Loucy (cell line): ENCODE data around the gene PTTG1IP.

Experiments used
- H2AFZ ChIP-seq: fragments of 200-600 bp; sonication (generic); 2 replicates; pipeline ENCODE4 v1.6.0; 2016; ENCODE audit warnings: antibody characterized with exemption, mild to moderate bottlenecking, low read length, moderate library complexity
- H3F3A ChIP-seq: fragments of 200-600 bp; 2 replicates; pipeline ENCODE4 v1.6.0; 2016; ENCODE audit warnings: antibody characterized with exemption, low read depth, mild to moderate bottlenecking
- H3K27me3 ChIP-seq: fragments of 200-600 bp; sonication (generic); 2 replicates; pipeline ENCODE4 v1.6.1; 2014; ENCODE audit warnings: low read length, mild to moderate bottlenecking; ENCODE audit not compliant: insufficient read depth, poor library complexity, severe bottlenecking
- H3K36me3 ChIP-seq: fragments of 200-600 bp; sonication (generic); 2 replicates; pipeline ENCODE4 v1.6.1; 2016; ENCODE audit warnings: low read length; ENCODE audit not compliant: insufficient read depth
- H3K4me1 ChIP-seq: fragments of 200-600 bp; sonication (generic); 2 replicates; pipeline ENCODE4 v1.5.1; 2014; ENCODE audit warnings: low read length, mild to moderate bottlenecking; ENCODE audit not compliant: insufficient read depth, poor library complexity, severe bottlenecking
- H3K4me2 ChIP-seq: fragments of 200-600 bp; sonication (generic); 2 replicates; pipeline ENCODE4 v1.6.0; 2014; ENCODE audit warnings: antibody characterized with exemption, low read length, low read depth, mild to moderate bottlenecking; ENCODE audit not compliant: poor library complexity, severe bottlenecking
- H3K4me3 ChIP-seq: fragments of 200-600 bp; sonication (generic); 2 replicates; pipeline ENCODE4 v1.5.1; 2014; ENCODE audit warnings: low read length, mild to moderate bottlenecking, mixed read lengths; ENCODE audit not compliant: poor library complexity, severe bottlenecking
- H3K79me2 ChIP-seq: fragments of 200-600 bp; sonication (generic); 2 replicates; pipeline ENCODE4 v1.6.1; 2014; ENCODE audit warnings: low read length; ENCODE audit not compliant: insufficient read depth
- H3K9ac ChIP-seq: fragments of 200-600 bp; sonication (generic); 2 replicates; pipeline ENCODE4 v1.6.0; 2014; ENCODE audit warnings: mild to moderate bottlenecking, low read depth, low read length, moderate library complexity; ENCODE audit not compliant: poor library complexity, severe bottlenecking
- H3K9me2 ChIP-seq: fragments of 200-600 bp; sonication (generic); replicated peaks from 2 replicates; pipeline ENCODE4 v1.6.1; 2016; ENCODE audit warnings: low read depth, low read length, mixed read lengths
- H3K9me3 ChIP-seq: fragments of 200-600 bp; sonication (generic); 2 replicates; pipeline ENCODE4 v1.6.1; 2014; ENCODE audit warnings: mild to moderate bottlenecking, antibody characterized with exemption, low read length, low read depth; ENCODE audit not compliant: insufficient read depth
- H4K20me1 ChIP-seq: fragments of 200-600 bp; sonication (generic); 2 replicates; pipeline ENCODE4 v1.6.0; 2014; ENCODE audit warnings: antibody characterized with exemption, low read length, mild to moderate bottlenecking; ENCODE audit not compliant: insufficient read depth, poor library complexity, severe bottlenecking
- EZH2phosphoT487 ChIP-seq: fragments of 200-600 bp; IDR thresholded peaks from 2 replicates; pipeline ENCODE4 v1.6.1; 2018; ENCODE audit warnings: antibody characterized with exemption, mild to moderate bottlenecking, moderate library complexity, borderline replicate concordance
- TF ChIP-seq, protein P1 (sequence below): fragments of 200-600 bp; sonication (generic); conservative IDR thresholded peaks from 2 replicates; pipeline ENCODE4 v1.5.1; 2014; ENCODE audit warnings: mild to moderate bottlenecking, antibody characterized with exemption, low read length

Gene PTTG1IP

DNA sequence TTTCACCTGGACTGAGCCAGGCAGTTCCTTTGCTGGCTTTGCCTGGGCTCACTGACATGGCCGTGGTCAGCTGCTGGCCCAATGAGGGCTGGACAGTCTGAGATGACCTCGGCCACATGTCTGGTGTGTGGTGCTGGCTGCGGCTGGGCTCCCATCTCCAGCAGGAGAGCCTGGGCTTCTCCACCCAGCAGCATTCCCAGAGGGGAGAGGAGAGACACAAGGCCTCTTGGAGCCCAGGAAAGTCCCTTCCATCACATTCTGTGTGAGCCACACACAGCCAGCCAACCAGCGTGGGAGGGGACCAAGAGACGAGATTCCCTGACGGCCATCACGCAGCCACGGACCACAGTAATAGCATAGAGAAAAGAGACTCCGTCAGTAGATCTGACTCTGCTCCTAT, 34.5 kb downstream of the PTTG1IP start:
- Histone ChIP-seq H3K36me3 (no peaks in the 10 kb centered on the region), H3K4me2 (no peak overlapping the region), H3K4me1 (no peaks in the 10 kb centered on the region), H3K27me3 (no peaks in the 10 kb centered on the region), H4K20me1 (no peaks in the 10 kb centered on the region), H3K4me3 (no peak overlapping the region), H2AFZ (no peak overlapping the region), H3K9ac (no peak overlapping the region), H3F3A (no peaks in the 10 kb centered on the region), H3K9me2 (no peaks in the 10 kb centered on the region), H3K9me3 (no peaks in the 10 kb centered on the region), H3K79me2 (no peaks in the 10 kb centered on the region)
- TF ChIP-seq EZH2phosphoT487, result no peak
- TF ChIP-seq, protein P1, sequence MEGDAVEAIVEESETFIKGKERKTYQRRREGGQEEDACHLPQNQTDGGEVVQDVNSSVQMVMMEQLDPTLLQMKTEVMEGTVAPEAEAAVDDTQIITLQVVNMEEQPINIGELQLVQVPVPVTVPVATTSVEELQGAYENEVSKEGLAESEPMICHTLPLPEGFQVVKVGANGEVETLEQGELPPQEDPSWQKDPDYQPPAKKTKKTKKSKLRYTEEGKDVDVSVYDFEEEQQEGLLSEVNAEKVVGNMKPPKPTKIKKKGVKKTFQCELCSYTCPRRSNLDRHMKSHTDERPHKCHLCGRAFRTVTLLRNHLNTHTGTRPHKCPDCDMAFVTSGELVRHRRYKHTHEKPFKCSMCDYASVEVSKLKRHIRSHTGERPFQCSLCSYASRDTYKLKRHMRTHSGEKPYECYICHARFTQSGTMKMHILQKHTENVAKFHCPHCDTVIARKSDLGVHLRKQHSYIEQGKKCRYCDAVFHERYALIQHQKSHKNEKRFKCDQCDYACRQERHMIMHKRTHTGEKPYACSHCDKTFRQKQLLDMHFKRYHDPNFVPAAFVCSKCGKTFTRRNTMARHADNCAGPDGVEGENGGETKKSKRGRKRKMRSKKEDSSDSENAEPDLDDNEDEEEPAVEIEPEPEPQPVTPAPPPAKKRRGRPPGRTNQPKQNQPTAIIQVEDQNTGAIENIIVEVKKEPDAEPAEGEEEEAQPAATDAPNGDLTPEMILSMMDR, result no peak

DNA sequence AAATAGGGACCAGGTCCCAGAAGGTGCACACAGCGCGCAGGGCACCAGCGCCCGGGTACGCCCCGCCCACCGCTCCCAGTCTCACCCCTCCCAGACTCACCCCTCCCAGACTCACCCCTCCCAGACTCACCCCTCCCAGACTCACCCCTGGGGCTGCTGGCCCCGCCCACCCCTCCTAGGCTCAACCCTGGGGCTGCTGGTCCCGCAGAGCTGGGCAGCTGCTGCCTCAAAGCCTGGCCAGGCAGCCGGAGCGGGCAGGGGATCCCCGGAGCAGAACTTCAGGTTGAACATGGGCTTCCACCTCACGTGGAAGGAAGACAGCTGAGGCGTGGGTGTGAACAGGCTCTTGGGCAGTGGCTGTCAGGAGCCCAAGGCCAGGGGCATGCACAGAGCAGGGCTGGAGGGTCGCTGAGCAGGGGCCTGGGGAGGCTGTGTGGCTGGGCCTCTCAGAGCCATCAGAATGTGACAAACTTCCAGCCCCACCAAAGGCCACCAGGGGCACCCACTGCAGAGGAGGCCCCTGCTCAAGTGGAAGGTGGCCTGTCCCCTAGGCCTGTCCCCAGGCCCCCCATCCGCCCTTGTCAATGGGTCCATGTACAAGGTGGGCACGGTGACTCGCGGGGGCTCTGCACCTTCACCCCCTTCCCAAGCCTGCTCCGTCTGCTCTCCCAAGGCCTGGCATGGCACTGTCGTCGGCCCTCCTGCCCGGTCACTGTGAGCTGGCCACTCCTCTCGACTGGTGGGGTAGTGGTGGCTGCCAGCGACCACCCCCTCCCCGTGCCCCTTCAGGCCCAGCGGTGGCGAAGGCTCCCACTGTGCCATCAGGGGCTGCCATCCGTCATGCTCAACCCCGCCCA, 35.2 kb downstream of the PTTG1IP start:
- Histone ChIP-seq H3F3A (no peaks in the 10 kb centered on the region), H3K27me3 (no peaks in the 10 kb centered on the region), H3K4me2 (no peak overlapping the region), H3K4me3 (no peak overlapping the region), H2AFZ (no peak overlapping the region), H3K9me2 (no peaks in the 10 kb centered on the region), H4K20me1 (no peaks in the 10 kb centered on the region), H3K4me1 (no peaks in the 10 kb centered on the region), H3K9ac (no peak overlapping the region), H3K36me3 (no peaks in the 10 kb centered on the region), H3K79me2 (no peaks in the 10 kb centered on the region), H3K9me3 (no peaks in the 10 kb centered on the region)
- TF ChIP-seq EZH2phosphoT487, result no peak
- TF ChIP-seq, protein P1, result no peak

DNA sequence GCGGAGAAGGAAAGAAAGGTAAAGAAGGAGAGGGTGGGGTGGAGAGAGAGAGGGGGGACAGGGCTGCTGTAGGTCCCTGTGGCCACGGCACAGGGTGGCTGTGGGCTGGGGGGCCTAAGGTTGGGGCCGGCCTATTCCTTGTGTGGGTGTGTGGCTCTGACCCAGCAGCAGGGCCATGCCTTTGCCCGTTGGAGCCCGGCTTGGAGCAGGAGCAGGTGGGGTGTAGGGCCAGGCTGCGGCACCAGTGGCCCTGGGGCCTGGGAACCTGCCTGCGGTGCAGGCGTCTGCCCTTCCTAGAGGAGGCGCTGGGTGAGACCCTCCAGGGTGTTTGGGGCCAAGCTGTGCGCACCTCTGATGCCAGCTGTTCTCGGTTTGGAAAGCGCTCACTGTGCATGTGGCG, 36.0 kb downstream of the PTTG1IP start:
- no peaks in the 10 kb centered on the region for H3K79me2 ChIP-seq
- H3K4me2 ChIP-seq, result no peak overlapping the region
- no peaks in the 10 kb centered on the region for H3F3A ChIP-seq
- H3K36me3 ChIP-seq, result no peaks in the 10 kb centered on the region
- H3K4me1 ChIP-seq, result no peaks in the 10 kb centered on the region
- no peaks in the 10 kb centered on the region for H3K9me2 ChIP-seq
- H3K9me3 ChIP-seq, result no peaks in the 10 kb centered on the region
- H3K9ac ChIP-seq, result no peak overlapping the region
- no peak overlapping the region for H3K4me3 ChIP-seq
- no peaks in the 10 kb centered on the region for H3K27me3 ChIP-seq
- TF ChIP-seq, protein P1, result no peak
- no peak for TF ChIP-seq EZH2phosphoT487
- H2AFZ ChIP-seq, result no peak overlapping the region
- H4K20me1 ChIP-seq, result no peaks in the 10 kb centered on the region
